Glutamatergic neuron (in vitro differentiated cells): Measurements from ENCODE around the gene APOA1. TPM values are rescaled to one million over a fixed set of nuclear protein-coding genes. Genes with fewer than 3 reads are reported as not detected.

ENCODE experiments used
- DNase-seq: peaks from one replicate; pipeline ENCODE4 v3.0.0; 2022
- H3K27ac Mint-ChIP-seq: one replicate; pipeline ENCODE4 v1.8.0; 2020; ENCODE audit warnings: mild to moderate bottlenecking, mixed read lengths, inconsistent platforms; ENCODE audit not compliant: unreplicated experiment
- H3K27me3 Mint-ChIP-seq: one replicate; pipeline ENCODE4 v1.8.0; 2020; ENCODE audit warnings: mild to moderate bottlenecking, moderate library complexity, mixed read lengths, inconsistent platforms; ENCODE audit not compliant: unreplicated experiment
- H3K36me3 Mint-ChIP-seq: one replicate; pipeline ENCODE4 v1.8.0; 2020; ENCODE audit warnings: mild to moderate bottlenecking, mixed read lengths, inconsistent platforms; ENCODE audit not compliant: unreplicated experiment
- H3K4me1 Mint-ChIP-seq: one replicate; pipeline ENCODE4 v1.8.0; 2020; ENCODE audit warnings: mild to moderate bottlenecking, low read depth, mixed read lengths, inconsistent platforms; ENCODE audit not compliant: unreplicated experiment
- H3K4me3 Mint-ChIP-seq: one replicate; pipeline ENCODE4 v1.8.0; 2020; ENCODE audit warnings: mild to moderate bottlenecking, mixed read lengths, inconsistent platforms; ENCODE audit not compliant: unreplicated experiment
- H3K9me3 Mint-ChIP-seq: one replicate; pipeline ENCODE4 v1.8.0; 2020; ENCODE audit warnings: mild to moderate bottlenecking, moderate library complexity, mixed read lengths, inconsistent platforms; ENCODE audit not compliant: unreplicated experiment
- CTCF ChIP-seq: fragments of 200-600 bp; sonication (generic); IDR thresholded peaks from one replicate; pipeline ENCODE4 v1.5.0; 2021; ENCODE audit not compliant: partially characterized antibody, unreplicated experiment
- total RNA-seq: library from RNA; stranded (reverse); fragmentation: NEBNext Ultra II Directional; extraction: Animal tissue kit (Norgen Biotek cat#: 25700); gene quantifications from one replicate; pipeline ENCODE4 v1.2.1, GENCODE V29; 2021; ENCODE audit not compliant: unreplicated experiment

The APOA1 gene
- total RNA-seq, 1 donor from 2014 or later: not detected

GRCh38 chr11:116825854-116826750 is 11.3 kb downstream of the APOA1 start:
- H3K4me1 Mint-ChIP-seq: no peaks in the 10 kb centered on the region
- H3K4me3 Mint-ChIP-seq: no peak overlapping the region
- no peak for TF ChIP-seq CTCF
- H3K36me3 Mint-ChIP-seq: no peaks in the 10 kb centered on the region
- no peaks in the 10 kb centered on the region for H3K27me3 Mint-ChIP-seq
- DNase-seq: no peak
- no peak overlapping the region for H3K27ac Mint-ChIP-seq
- no peaks in the 10 kb centered on the region for H3K9me3 Mint-ChIP-seq

- no peak overlapping the region for H3K4me3 Mint-ChIP-seq
- H3K9me3 Mint-ChIP-seq: no peaks in the 10 kb centered on the region
- DNase-seq: no peak
- no peaks in the 10 kb centered on the region for H3K36me3 Mint-ChIP-seq
- no peaks in the 10 kb centered on the region for H3K27me3 Mint-ChIP-seq
- H3K4me1 Mint-ChIP-seq: no peaks in the 10 kb centered on the region
- H3K27ac Mint-ChIP-seq: no peak overlapping the region
- TF ChIP-seq CTCF: no peak
Measured at GRCh38 chr11:116825434-116825833, 12.0 kb downstream of the APOA1 start.

GRCh38 chr11:116823031-116823843 is 14.2 kb downstream of the APOA1 start, which contains the start of gene APOA4:
APOA4 (minus strand) TSS chr11:116823304; CDS start chr11:116823191, 113 bp downstream.
- H3K36me3 Mint-ChIP-seq: no peaks in the 10 kb centered on the region
- no peaks in the 10 kb centered on the region for H3K4me1 Mint-ChIP-seq
- H3K9me3 Mint-ChIP-seq: no peaks in the 10 kb centered on the region
- no peak for DNase-seq
- H3K4me3 Mint-ChIP-seq: no peak within 1 kb of the TSS
- no peaks in the 10 kb centered on the region for H3K27me3 Mint-ChIP-seq
- no peak within 1 kb of the TSS for H3K27ac Mint-ChIP-seq
- TF ChIP-seq CTCF: no peak

- Mint-ChIP-seq H3K27ac (no peak overlapping the region), H3K4me1 (no peaks in the 10 kb centered on the region), H3K4me3 (no peak overlapping the region), H3K9me3 (no peaks in the 10 kb centered on the region), H3K36me3 (no peaks in the 10 kb centered on the region), H3K27me3 (no peaks in the 10 kb centered on the region)
- no peak for TF ChIP-seq CTCF
- DNase-seq: no peak
Measured at GRCh38 chr11:116822575-116822974, 14.8 kb downstream of the APOA1 start.
